Measurements from ENCODE around the gene ANKRD13A. TPM values are rescaled to one million over a fixed set of nuclear protein-coding genes. Genes with fewer than 3 reads are reported as not detected.

ANKRD13A gene
- 57.2 and 70.9 TPM in 2 replicates for total RNA-seq

GRCh38 chr12:109998904-109999648, at the start of gene ANKRD13A:
ANKRD13A (plus strand) TSS chr12:109999430; CDS start chr12:109999689, 259 bp downstream.

GRCh38 chr12:109995686-109996482, 3.3 kb upstream of the ANKRD13A start, which contains the start of gene GIT2:
GIT2 (minus strand) TSS chr12:109996368; CDS start chr12:109996224, 144 bp downstream.

GRCh38 chr12:110048242-110049027, 49.2 kb downstream of the ANKRD13A start, which contains the start of gene C12orf76:
C12orf76 (minus strand) TSS chr12:110048522; CDS start chr12:110048495, 27 bp downstream.

Small RNAs within 50 kb of the gene (small RNA-seq; reads per million reads assigned to genes)
- gene AC007546.2 = not detected

Other genes starting within 250 kb of the ANKRD13A start
- gene TRPV4, start 166.0 kb upstream of the ANKRD13A start, total RNA-seq = 3.5 and 4.6 TPM in 2 replicates
- gene GLTP, start 118.9 kb upstream of the ANKRD13A start, total RNA-seq = 65.0 and 66.7 TPM in 2 replicates
- gene TCHP, start 99.2 kb upstream of the ANKRD13A start, total RNA-seq = 9.8 and 11.9 TPM in 2 replicates
- 57.5 and 80.2 TPM in 2 replicates for gene GIT2, start 3.1 kb upstream of the ANKRD13A start, total RNA-seq
- gene C12orf76, start 49.1 kb downstream of the ANKRD13A start, total RNA-seq = 9.8 and 13.4 TPM in 2 replicates
- 7.8 and 9.4 TPM in 2 replicates for gene IFT81, start 124.9 kb downstream of the ANKRD13A start, total RNA-seq

Measured in vein endothelial cell (primary cell).